Upper lobe of left lung (tissue), 6 donors: Measurements from ENCODE around the gene SF3A1. TPM values are rescaled to one million over a fixed set of nuclear protein-coding genes. Genes with fewer than 3 reads are reported as not detected.
A peak's percentile ranks its signal among the peaks of the same experiment; 100 is the strongest.

Source experiments
- ATAC-seq, 2 donors: fragments of 200-7000 bp; cut with Tn5 transposase; one replicate each; pipeline ENCODE4 v1.9.1; 2022; ENCODE audit warnings: mild to moderate bottlenecking in 2 of 2, moderate library complexity in 2 of 2; ENCODE audit not compliant: low FRiP score in 2 of 2
- DNase-seq, 2 donors: peaks; one replicate each; pipeline ENCODE4 v3.0.0-alpha.2; 2019 to 2020
- H3K27ac ChIP-seq, 4 donors: fragments of 200-600 bp; sonication (generic); one replicate each; pipeline ENCODE4 v1.5.1; 2016 to 2019
- H3K27me3 ChIP-seq, 4 donors: fragments of 200-600 bp; sonication (generic); one replicate each; pipeline ENCODE4 v1.5.1; 2017 to 2019
- H3K36me3 ChIP-seq, 4 donors: fragments of 200-600 bp; sonication (generic); one replicate each; pipeline ENCODE4 v1.5.1; 2016 to 2019
- H3K4me1 ChIP-seq, 4 donors: fragments of 200-600 bp; sonication (generic); one replicate each; pipeline ENCODE4 v1.5.1; 2018 to 2019
- H3K4me3 ChIP-seq, 4 donors: fragments of 200-600 bp; sonication (generic); one replicate each; pipeline ENCODE4 v1.5.1; 2017 to 2019; ENCODE audit warnings: mild to moderate bottlenecking in 2 of 4, moderate library complexity in 1 of 4
- H3K9me3 ChIP-seq, 4 donors: fragments of 200-600 bp; sonication (generic); one replicate each; pipeline ENCODE4 v1.5.1; 2018 to 2019
- EP300 ChIP-seq, 4 donors: sonication (generic); formaldehyde crosslinking; IDR thresholded peaks; one replicate each; pipeline ENCODE4 v1.5.1; 2017; ENCODE audit warnings: antibody characterized with exemption in 4 of 4, control low read depth in 2 of 4
- POLR2A ChIP-seq, 4 donors: fragments of 450-650 bp; IDR thresholded peaks; one replicate each; pipeline ENCODE4 v1.5.1; 2016 to 2017; ENCODE audit warnings: antibody characterized with exemption in 4 of 4, mild to moderate bottlenecking in 2 of 4
- POLR2AphosphoS5 ChIP-seq, 2 donors: sonication (generic); formaldehyde crosslinking; IDR thresholded peaks; one replicate each; pipeline ENCODE4 v1.5.1; 2017; ENCODE audit warnings: antibody characterized with exemption in 2 of 2
- WGBS, 2 donors: methylation state at CpG; one replicate each; pipeline ENCODE4 v1.1.5; 2017 to 2018; 5-methylcytosine and 5-hydroxymethylcytosine counted together
- total RNA-seq, 6 donors: library from RNA; depleted of rRNA in 4 of 6; stranded (reverse); fragments of >200 nt in 4 of 6; gene quantifications; one replicate each; pipeline versions ENCODE4 v1.1.0 to v1.2.1, GENCODE V29; 2016 to 2021
- TF ChIP-seq, protein P1 (sequence below), 6 experiments: fragments of 450-650 bp in 4 of 6; fragments of 200-600 bp in 2 of 6; sonication (generic) in 2 of 6; IDR thresholded peaks; one replicate each; pipeline ENCODE4 v1.5.1; 2016 to 2019; ENCODE audit warnings: antibody characterized with exemption in 6 of 6
- donor health status: DM: no; HTN: no; CAD: no; lungs with moderate emphysema.
- donor health status: DM: no; HTN: yes; CAD: no; lungs with severe emphysema.

SF3A1 gene
- total RNA-seq, 6 donors from 2014 or later: 89.1 to 204 (median 138) TPM

DNA sequence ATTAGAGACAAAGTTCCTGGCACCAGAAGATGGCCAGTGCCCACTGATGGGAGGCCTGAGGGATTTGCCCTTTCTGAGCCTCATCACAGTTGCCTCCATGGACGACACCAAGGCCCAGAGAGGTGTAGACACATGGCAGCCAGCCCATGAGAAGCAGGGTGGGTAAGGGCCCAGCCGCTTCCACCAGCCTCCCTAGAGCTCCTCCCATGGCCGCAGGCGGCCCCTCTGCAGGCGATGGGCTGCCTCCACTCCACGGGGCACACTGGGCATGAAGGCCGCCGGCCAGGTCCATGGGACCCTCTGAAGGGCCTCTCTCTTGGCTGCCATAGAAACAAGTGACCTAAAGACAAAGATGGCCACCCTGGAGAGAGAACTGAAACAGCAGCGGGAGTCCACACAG lies 14.6 kb upstream of the SF3A1 start:
- WGBS, 2 donors: 94 to 95% methylated on average over 7 to 9 of the region's 9 CpGs
- Histone ChIP-seq H3K9me3 (no peaks in the 10 kb centered on the region), H3K4me1 (no peaks in the 10 kb centered on the region), H3K27ac (no peak overlapping the region), H3K27me3 (no peaks in the 10 kb centered on the region), H3K36me3 (peaks cover 0 to 2% (median under 1%) of the 10 kb centered on the region in 4 donors), H3K4me3 (no peak overlapping the region)
- ATAC-seq: no peak
- DNase-seq: no peak
- no peak for TF ChIP-seq POLR2AphosphoS5 (IDR thresholded peaks at IDR 0.05)
- TF ChIP-seq, protein P1, sequence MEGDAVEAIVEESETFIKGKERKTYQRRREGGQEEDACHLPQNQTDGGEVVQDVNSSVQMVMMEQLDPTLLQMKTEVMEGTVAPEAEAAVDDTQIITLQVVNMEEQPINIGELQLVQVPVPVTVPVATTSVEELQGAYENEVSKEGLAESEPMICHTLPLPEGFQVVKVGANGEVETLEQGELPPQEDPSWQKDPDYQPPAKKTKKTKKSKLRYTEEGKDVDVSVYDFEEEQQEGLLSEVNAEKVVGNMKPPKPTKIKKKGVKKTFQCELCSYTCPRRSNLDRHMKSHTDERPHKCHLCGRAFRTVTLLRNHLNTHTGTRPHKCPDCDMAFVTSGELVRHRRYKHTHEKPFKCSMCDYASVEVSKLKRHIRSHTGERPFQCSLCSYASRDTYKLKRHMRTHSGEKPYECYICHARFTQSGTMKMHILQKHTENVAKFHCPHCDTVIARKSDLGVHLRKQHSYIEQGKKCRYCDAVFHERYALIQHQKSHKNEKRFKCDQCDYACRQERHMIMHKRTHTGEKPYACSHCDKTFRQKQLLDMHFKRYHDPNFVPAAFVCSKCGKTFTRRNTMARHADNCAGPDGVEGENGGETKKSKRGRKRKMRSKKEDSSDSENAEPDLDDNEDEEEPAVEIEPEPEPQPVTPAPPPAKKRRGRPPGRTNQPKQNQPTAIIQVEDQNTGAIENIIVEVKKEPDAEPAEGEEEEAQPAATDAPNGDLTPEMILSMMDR (IDR thresholded peaks at IDR 0.05): no peak
- no peak for TF ChIP-seq POLR2A (IDR thresholded peaks at IDR 0.05)

DNA sequence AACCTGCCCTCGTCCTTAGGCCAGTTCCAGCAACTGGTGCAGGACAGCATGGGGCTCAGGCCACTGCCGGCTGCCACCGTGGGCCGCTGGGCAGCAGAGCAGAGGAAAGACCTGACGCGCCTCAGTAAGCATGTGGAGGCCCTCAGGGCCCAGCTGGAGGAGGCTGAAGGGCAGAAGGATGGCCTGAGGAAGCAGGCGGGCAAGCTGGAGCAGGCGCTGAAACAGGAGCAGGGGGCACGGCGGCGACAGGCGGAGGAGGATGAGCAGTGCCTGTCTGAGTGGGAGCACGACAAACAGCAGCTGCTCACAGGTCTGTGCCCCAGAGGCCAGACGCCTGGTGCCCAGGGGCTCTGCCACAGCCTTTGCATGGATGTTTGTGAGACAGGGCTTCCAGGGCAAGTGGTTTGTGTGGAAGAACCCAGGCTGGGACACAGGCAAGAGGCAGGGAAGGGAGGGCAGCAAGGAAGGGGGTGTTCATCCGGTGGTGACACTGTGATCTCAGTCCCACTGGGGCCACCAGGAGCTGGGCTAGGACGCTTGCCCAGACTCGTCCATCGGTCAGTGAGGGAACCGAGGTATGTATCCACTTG lies 14.0 kb upstream of the SF3A1 start:
- no peak for ATAC-seq
- no peaks in the 10 kb centered on the region for H3K9me3 ChIP-seq
- TF ChIP-seq POLR2A (IDR thresholded peaks at IDR 0.05) (no peak), EP300 (IDR thresholded peaks at IDR 0.05) (no peak), POLR2AphosphoS5 (IDR thresholded peaks at IDR 0.05) (no peak)
- TF ChIP-seq, protein P1 (IDR thresholded peaks at IDR 0.05): no peak
- 89 to 90% methylated on average over 11 to 19 of the region's 19 CpGs for WGBS, 2 donors
- H3K27me3 ChIP-seq: no peaks in the 10 kb centered on the region
- no peak overlapping the region for H3K4me3 ChIP-seq
- no peaks in the 10 kb centered on the region for H3K4me1 ChIP-seq
- no peak overlapping the region for H3K27ac ChIP-seq
- H3K36me3 ChIP-seq: peaks cover 0 to 8% (median 2%) of the 10 kb centered on the region in 4 donors
- DNase-seq: no peak

DNA sequence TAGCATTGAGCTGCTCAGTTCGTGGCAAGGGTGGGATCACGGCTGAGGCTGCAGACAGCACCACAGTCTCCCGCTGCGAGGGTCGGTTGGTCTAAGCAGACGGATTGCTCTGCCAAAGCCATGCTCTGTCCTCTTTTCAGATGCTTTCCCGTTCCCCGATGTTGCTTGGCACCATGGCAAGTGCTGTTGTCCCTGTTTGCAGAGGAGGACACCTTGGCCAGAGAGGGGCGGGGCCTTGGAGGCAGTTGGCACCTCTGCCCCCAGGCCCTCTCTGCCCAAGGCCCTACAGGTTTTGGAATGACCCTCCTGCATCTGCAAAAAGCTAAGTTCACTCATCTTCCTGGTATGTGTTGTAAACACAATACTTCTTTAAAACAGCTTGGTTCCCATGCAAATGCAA lies 11.7 kb upstream of the SF3A1 start:
- H3K27me3 ChIP-seq: no peaks in the 10 kb centered on the region
- peaks cover 0 to 8% (median 2%) of the 10 kb centered on the region in 4 donors for H3K36me3 ChIP-seq
- ATAC-seq (no peak), DNase-seq (no peak)
- WGBS, 2 donors: 86 to 92% methylated on average over 9 of the region's 9 CpGs
- H3K4me3 ChIP-seq: no peak overlapping the region
- no peaks in the 10 kb centered on the region for H3K4me1 ChIP-seq
- TF ChIP-seq, protein P1 (IDR thresholded peaks at IDR 0.05): no peak
- TF ChIP-seq POLR2A (IDR thresholded peaks at IDR 0.05) (no peak), EP300 (IDR thresholded peaks at IDR 0.05) (no peak), POLR2AphosphoS5 (IDR thresholded peaks at IDR 0.05) (no peak)
- H3K27ac ChIP-seq: no peak overlapping the region
- H3K9me3 ChIP-seq: no peaks in the 10 kb centered on the region

DNA sequence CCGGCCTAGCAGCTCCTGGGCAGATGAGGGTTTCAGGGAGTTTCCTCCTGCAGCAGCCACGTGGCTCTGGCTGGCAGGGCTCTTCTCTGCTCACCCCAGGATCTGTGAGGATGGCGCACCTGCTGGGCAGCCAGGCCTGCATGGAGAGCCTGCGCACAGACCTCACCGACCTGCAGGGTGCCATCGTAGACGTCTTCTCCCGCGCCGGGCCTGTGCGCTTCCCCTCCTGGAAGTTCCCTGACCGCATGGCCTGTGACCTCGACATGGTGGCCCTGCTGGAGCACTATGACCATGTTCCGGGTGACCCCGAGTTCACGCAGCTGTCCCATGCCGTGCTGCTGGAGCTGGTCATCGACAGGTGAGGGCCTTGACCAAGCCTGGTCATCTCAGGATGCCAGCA lies 9.2 kb upstream of the SF3A1 start:
- 89 to 97% methylated on average over 6 to 11 of the region's 18 CpGs for WGBS, 2 donors
- no peak for TF ChIP-seq POLR2AphosphoS5 (IDR thresholded peaks at IDR 0.05)
- no peak for TF ChIP-seq POLR2A (IDR thresholded peaks at IDR 0.05)
- no peak for TF ChIP-seq EP300 (IDR thresholded peaks at IDR 0.05)
- TF ChIP-seq, protein P1 (IDR thresholded peaks at IDR 0.05): no peak
- ATAC-seq (no peak), DNase-seq (peak in 1 of 2 donors; percentile 78)
- no peak overlapping the region for H3K4me3 ChIP-seq
- no peaks in the 10 kb centered on the region for H3K4me1 ChIP-seq
- H3K36me3 ChIP-seq: peaks cover 0 to 8% (median 2%) of the 10 kb centered on the region in 4 donors
- H3K9me3 ChIP-seq: no peaks in the 10 kb centered on the region
- H3K27me3 ChIP-seq: no peaks in the 10 kb centered on the region
- H3K27ac ChIP-seq: no peak overlapping the region
